SU-DHL-6 (cell line): ENCODE results near the gene BOD1L2.

Source experiments
- H2AFZ ChIP-seq: fragments of 200-600 bp; sonication (generic); 2 replicates; pipeline ENCODE4 v1.6.1; 2014; ENCODE audit warnings: low read depth, mild to moderate bottlenecking, moderate library complexity, mixed read lengths, antibody characterized with exemption, low read length; ENCODE audit not compliant: severe bottlenecking
- H3F3A ChIP-seq: fragments of 200-600 bp; shearing (Covaris generic); 2 replicates; pipeline ENCODE4 v1.6.0; 2016; ENCODE audit warnings: antibody characterized with exemption, mild to moderate bottlenecking; ENCODE audit not compliant: insufficient read depth
- H3K27ac ChIP-seq: fragments of 200-600 bp; sonication (generic); 2 replicates; pipeline ENCODE4 v1.5.1; 2016; ENCODE audit warnings: low read depth, mild to moderate bottlenecking, low read length, moderate library complexity, mixed read lengths
- H3K27me3 ChIP-seq: fragments of 200-600 bp; sonication (generic), shearing (Covaris generic); 2 replicates; pipeline ENCODE4 v1.6.0; 2014; ENCODE audit warnings: mild to moderate bottlenecking, low read length
- H3K36me3 ChIP-seq: fragments of 200-600 bp; sonication (generic); 2 replicates; pipeline ENCODE4 v1.6.1; 2014; ENCODE audit warnings: mild to moderate bottlenecking, low read length, mixed read lengths
- H3K4me2 ChIP-seq: fragments of 300-600, 200-600 bp; shearing (Covaris generic), sonication (generic); 2 replicates; pipeline ENCODE4 v1.6.0; 2014; ENCODE audit warnings: low read length, low read depth, mild to moderate bottlenecking; ENCODE audit not compliant: poor library complexity, severe bottlenecking
- H3K4me3 ChIP-seq: fragments of 200-600 bp; sonication (generic); 2 replicates; pipeline ENCODE4 v1.5.1; 2014; ENCODE audit warnings: antibody characterized with exemption, low read length, mild to moderate bottlenecking, mixed read lengths; ENCODE audit not compliant: insufficient read depth, poor library complexity, severe bottlenecking
- H3K79me2 ChIP-seq: fragments of 200-600 bp; sonication (generic); 2 replicates; pipeline ENCODE4 v1.6.1; 2014; ENCODE audit warnings: mild to moderate bottlenecking, low read length, moderate library complexity; ENCODE audit not compliant: insufficient read depth
- H3K9ac ChIP-seq: fragments of 200-600 bp; sonication (generic); 2 replicates; pipeline ENCODE4 v1.7.0; 2014; ENCODE audit warnings: mild to moderate bottlenecking, low read length
- H3K9me2 ChIP-seq: fragments of 200-600 bp; sonication (generic); replicated peaks from 2 replicates; pipeline ENCODE4 v1.6.1; 2014; ENCODE audit warnings: low read length; ENCODE audit not compliant: insufficient read depth
- H3K9me3 ChIP-seq: fragments of 200-600 bp; sonication (generic); 2 replicates; pipeline ENCODE4 v1.6.1; 2014; ENCODE audit warnings: low read length, mixed read lengths; ENCODE audit not compliant: insufficient read depth
- H4K20me1 ChIP-seq: fragments of 200-600 bp; sonication (generic); 2 replicates; pipeline ENCODE4 v1.6.1; 2014; ENCODE audit warnings: low read depth, mild to moderate bottlenecking, antibody characterized with exemption, low read length, moderate library complexity, mixed read lengths
- CTCF ChIP-seq: fragments of 200-600 bp; sonication (generic); IDR thresholded peaks from one replicate; pipeline ENCODE4 v1.5.1; 2017; ENCODE audit warnings: antibody characterized with exemption, mild to moderate bottlenecking, low read length, moderate library complexity; ENCODE audit not compliant: insufficient read depth, poor library complexity, severe bottlenecking
- EZH2phosphoT487 ChIP-seq: fragments of 200-600 bp; sonication (generic), shearing (Covaris generic); conservative IDR thresholded peaks from 2 replicates; pipeline ENCODE4 v1.6.1; 2018; ENCODE audit warnings: mild to moderate bottlenecking, antibody characterized with exemption, low read length, moderate library complexity, mixed read lengths

Gene BOD1L2

DNA sequence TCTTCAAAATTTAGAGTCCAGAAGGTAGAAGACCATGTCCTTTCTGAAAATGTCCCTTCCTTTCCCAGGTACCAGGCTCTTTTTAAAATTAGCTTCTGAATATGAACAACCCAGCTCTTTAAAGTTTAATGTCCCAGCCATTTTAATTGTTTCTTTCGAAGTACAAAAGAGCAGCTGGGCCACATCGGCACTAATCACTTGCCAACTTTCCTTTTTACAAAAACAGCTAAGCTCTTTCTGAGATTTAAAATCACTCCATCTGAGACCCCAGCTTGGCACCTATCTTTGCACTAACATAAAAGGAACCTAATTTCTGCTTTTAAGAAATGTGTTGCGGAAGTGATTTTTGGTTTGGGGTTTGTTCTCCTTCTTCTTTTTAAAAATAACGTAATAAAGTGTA is 2.6 kb downstream of the BOD1L2 start:
- H3K79me2 ChIP-seq = no peaks in the 10 kb centered on the region
- H3K4me3 ChIP-seq = no peak overlapping the region
- H3K27me3 ChIP-seq = no peaks in the 10 kb centered on the region
- no peak overlapping the region for H2AFZ ChIP-seq
- H3K9me2 ChIP-seq = no peaks in the 10 kb centered on the region
- H3F3A ChIP-seq = no peaks in the 10 kb centered on the region
- no peaks in the 10 kb centered on the region for H3K9me3 ChIP-seq
- no peaks in the 10 kb centered on the region for H4K20me1 ChIP-seq
- no peak overlapping the region for H3K9ac ChIP-seq
- no peak overlapping the region for H3K27ac ChIP-seq
- no peaks in the 10 kb centered on the region for H3K36me3 ChIP-seq
- TF ChIP-seq CTCF (no peak), EZH2phosphoT487 (no peak)
- H3K4me2 ChIP-seq = no peak overlapping the region

DNA sequence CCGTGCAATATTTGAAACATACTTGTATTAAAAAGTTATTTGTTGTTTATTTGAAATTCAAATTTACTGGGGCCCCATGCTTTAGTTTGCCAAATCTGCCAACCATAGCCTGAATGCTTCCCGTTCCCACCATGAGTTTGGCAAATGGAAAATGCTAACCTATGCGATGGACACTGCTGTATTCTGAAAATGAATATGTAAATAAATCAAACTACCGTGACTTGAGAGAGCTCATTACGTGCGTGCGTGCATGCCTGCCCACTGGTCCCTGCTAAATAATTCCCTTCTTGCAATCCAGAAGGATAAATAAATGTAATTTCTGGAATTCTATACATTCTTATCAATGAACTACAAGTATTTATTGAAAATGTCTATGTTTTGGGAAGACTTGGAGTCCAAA is 3.2 kb downstream of the BOD1L2 start:
- no peaks in the 10 kb centered on the region for H3F3A ChIP-seq
- H3K9me3 ChIP-seq = no peaks in the 10 kb centered on the region
- H3K9me2 ChIP-seq = no peaks in the 10 kb centered on the region
- no peak overlapping the region for H3K27ac ChIP-seq
- H3K9ac ChIP-seq = no peak overlapping the region
- no peaks in the 10 kb centered on the region for H3K27me3 ChIP-seq
- no peaks in the 10 kb centered on the region for H4K20me1 ChIP-seq
- H3K4me3 ChIP-seq = no peak overlapping the region
- no peak overlapping the region for H2AFZ ChIP-seq
- H3K4me2 ChIP-seq = no peak overlapping the region
- H3K36me3 ChIP-seq = no peaks in the 10 kb centered on the region
- no peak for TF ChIP-seq EZH2phosphoT487
- TF ChIP-seq CTCF = no peak
- no peaks in the 10 kb centered on the region for H3K79me2 ChIP-seq

GRCh38 chr18:57150828-57151227 is 3.9 kb downstream of the BOD1L2 start:
- Histone ChIP-seq H2AFZ (no peak overlapping the region), H3K9ac (no peak overlapping the region), H3K4me3 (no peak overlapping the region), H3K9me3 (no peaks in the 10 kb centered on the region), H3K4me2 (no peak overlapping the region), H4K20me1 (no peaks in the 10 kb centered on the region), H3K27ac (no peak overlapping the region), H3K27me3 (no peaks in the 10 kb centered on the region), H3K9me2 (no peaks in the 10 kb centered on the region), H3F3A (no peaks in the 10 kb centered on the region), H3K36me3 (no peaks in the 10 kb centered on the region), H3K79me2 (no peaks in the 10 kb centered on the region)
- TF ChIP-seq EZH2phosphoT487 = no peak

- H3K27me3 ChIP-seq = no peaks in the 10 kb centered on the region
- no peaks in the 10 kb centered on the region for H4K20me1 ChIP-seq
- H3K9me2 ChIP-seq = no peaks in the 10 kb centered on the region
- no peaks in the 10 kb centered on the region for H3K79me2 ChIP-seq
- H3F3A ChIP-seq = no peaks in the 10 kb centered on the region
- H3K4me2 ChIP-seq = no peak overlapping the region
- no peak overlapping the region for H3K9ac ChIP-seq
- TF ChIP-seq CTCF (no peak), EZH2phosphoT487 (no peak)
- no peaks in the 10 kb centered on the region for H3K36me3 ChIP-seq
- H3K27ac ChIP-seq = no peak overlapping the region
- no peak overlapping the region for H2AFZ ChIP-seq
- H3K4me3 ChIP-seq = no peak overlapping the region
- H3K9me3 ChIP-seq = no peaks in the 10 kb centered on the region
Observed at GRCh38 chr18:57154191-57154830, 7.4 kb downstream of the BOD1L2 start.
